H9 (cell line): ENCODE data around the gene C13orf42. TPM values are rescaled to one million over a fixed set of nuclear protein-coding genes. Genes with fewer than 3 reads are reported as not detected.
A peak's percentile ranks its signal among the peaks of the same experiment; 100 is the strongest.

Source experiments
- DNase-seq: peaks from one replicate; pipeline ENCODE4 v3.0.0-alpha.2; 2017
- H2AFZ ChIP-seq: one replicate; pipeline ENCODE4 v1.6.1; 2013; ENCODE audit warnings: mild to moderate bottlenecking, low read length, control low read depth, moderate library complexity
- H2AK5ac ChIP-seq: 2 replicates; pipeline ENCODE4 v1.6.1; 2013; ENCODE audit warnings: low read length, control low read depth, mixed read lengths; ENCODE audit not compliant: insufficient read length
- H2BK120ac ChIP-seq: one replicate; pipeline ENCODE4 v1.6.1; 2013; ENCODE audit warnings: low read depth, mild to moderate bottlenecking, low read length, control low read depth, inconsistent platforms; ENCODE audit not compliant: poor library complexity, severe bottlenecking
- H2BK12ac ChIP-seq: 2 replicates; pipeline ENCODE4 v1.6.1; 2013; ENCODE audit warnings: low read length, control low read depth, mixed read lengths, low read depth; ENCODE audit not compliant: insufficient read length
- H2BK15ac ChIP-seq: 2 replicates; pipeline ENCODE4 v1.6.1; 2013; ENCODE audit warnings: low read depth, low read length, control low read depth
- H2BK20ac ChIP-seq: one replicate; pipeline ENCODE4 v1.6.1; 2013; ENCODE audit warnings: low read depth, mild to moderate bottlenecking, low read length, control low read depth, inconsistent platforms; ENCODE audit not compliant: poor library complexity, severe bottlenecking
- H2BK5ac ChIP-seq: 2 replicates; pipeline ENCODE4 v1.6.1; 2013; ENCODE audit warnings: low read length, control low read depth, mixed read lengths; ENCODE audit not compliant: insufficient read length
- H3K14ac ChIP-seq: 2 replicates; pipeline ENCODE4 v1.6.1; 2013; ENCODE audit warnings: low read length, control low read depth; ENCODE audit not compliant: insufficient read depth
- H3K18ac ChIP-seq: 2 replicates; pipeline ENCODE4 v1.6.1; 2013; ENCODE audit warnings: low read depth, mild to moderate bottlenecking, mixed read lengths, low read length, control low read depth; ENCODE audit not compliant: insufficient read length
- H3K23ac ChIP-seq: 2 replicates; pipeline ENCODE4 v1.6.1; 2013; ENCODE audit warnings: low read length, control low read depth, mixed read lengths, low read depth; ENCODE audit not compliant: insufficient read length
- H3K23me2 ChIP-seq: 2 replicates; pipeline ENCODE4 v1.6.1; 2013; ENCODE audit warnings: low read depth, mild to moderate bottlenecking, mixed read lengths, low read length, control low read depth; ENCODE audit not compliant: insufficient read length, poor library complexity, severe bottlenecking
- H3K27ac ChIP-seq: 2 replicates; pipeline ENCODE4 v1.5.1; 2013; ENCODE audit warnings: low read length, control low read depth, mixed read lengths, low read depth; ENCODE audit not compliant: insufficient read length
- H3K27me3 ChIP-seq: 2 replicates; pipeline ENCODE4 v1.6.1; 2013; ENCODE audit warnings: low read length, control low read depth, inconsistent platforms; ENCODE audit not compliant: insufficient read depth
- H3K4ac ChIP-seq: 2 replicates; pipeline ENCODE4 v1.6.1; 2013; ENCODE audit warnings: low read depth, mild to moderate bottlenecking, control low read depth, inconsistent platforms, low read length, moderate library complexity
- H3K4me1 ChIP-seq: 2 replicates; pipeline ENCODE4 v1.6.1; 2013; ENCODE audit warnings: low read length, control low read depth, inconsistent platforms; ENCODE audit not compliant: insufficient read depth
- H3K4me2 ChIP-seq: 2 replicates; pipeline ENCODE4 v1.6.1; 2013; ENCODE audit warnings: low read length, control low read depth, mixed read lengths; ENCODE audit not compliant: insufficient read length, insufficient read depth
- H3K56ac ChIP-seq: 2 replicates; pipeline ENCODE4 v1.6.1; 2013; ENCODE audit warnings: low read depth, mild to moderate bottlenecking, mixed read lengths, low read length, control low read depth; ENCODE audit not compliant: insufficient read length
- H3K79me1 ChIP-seq: 2 replicates; pipeline ENCODE4 v1.6.1; 2013; ENCODE audit warnings: low read depth, mild to moderate bottlenecking, moderate library complexity, low read length, control low read depth, inconsistent platforms; ENCODE audit not compliant: insufficient read depth, poor library complexity, severe bottlenecking
- H3K79me2 ChIP-seq: 2 replicates; pipeline ENCODE4 v1.6.1; 2013; ENCODE audit warnings: low read length, control low read depth, inconsistent platforms; ENCODE audit not compliant: insufficient read depth
- H3K9ac ChIP-seq: 2 replicates; pipeline ENCODE4 v1.6.1; 2013; ENCODE audit warnings: low read length, control low read depth, mixed read lengths; ENCODE audit not compliant: insufficient read length; ENCODE audit errors: extremely low read depth
- H3K9me3 ChIP-seq: one replicate; pipeline ENCODE4 v1.6.1; 2013; ENCODE audit warnings: low read depth, low read length, inconsistent platforms; ENCODE audit not compliant: control insufficient read depth
- H3T11ph ChIP-seq: one replicate; pipeline ENCODE4 v1.6.1; 2013; ENCODE audit warnings: mild to moderate bottlenecking, low read length, control low read depth, inconsistent platforms
- H4K20me1 ChIP-seq: one replicate; pipeline ENCODE4 v1.6.1; 2013; ENCODE audit not compliant: control insufficient read depth, insufficient read length, insufficient read depth
- H4K5ac ChIP-seq: 2 replicates; pipeline ENCODE4 v1.6.1; 2013; ENCODE audit warnings: low read depth, mild to moderate bottlenecking, mixed read lengths, low read length, control low read depth; ENCODE audit not compliant: insufficient read length
- H4K8ac ChIP-seq: replicated peaks from 2 replicates; pipeline ENCODE4 v1.6.1; 2013; ENCODE audit warnings: low read length, control low read depth, mixed read lengths, low read depth; ENCODE audit not compliant: insufficient read length
- H4K91ac ChIP-seq: 2 replicates; pipeline ENCODE4 v1.6.1; 2013; ENCODE audit warnings: low read depth, mild to moderate bottlenecking, moderate library complexity, mixed read lengths, low read length, control low read depth; ENCODE audit not compliant: insufficient read length
- H3K27ac Mint-ChIP-seq, 3 experiments: 2 replicates in 2 of 3; 3 replicates in 1 of 3; pipeline ENCODE4 v1.8.0; 2020 to 2021; ENCODE audit warnings: mixed read lengths in 3 of 3, mild to moderate bottlenecking in 1 of 3, moderate library complexity in 1 of 3
- H3K27me3 Mint-ChIP-seq: 2 replicates; pipeline ENCODE4 v1.8.0; 2021; ENCODE audit warnings: low read depth, mild to moderate bottlenecking, moderate library complexity, mixed read lengths
- H3K36me3 Mint-ChIP-seq, 3 experiments: 2 replicates in 2 of 3; 3 replicates in 1 of 3; pipeline ENCODE4 v1.8.0; 2020 to 2021; ENCODE audit warnings: low read depth in 3 of 3, mixed read lengths in 3 of 3; ENCODE audit not compliant: insufficient read depth in 1 of 3
- H3K4me1 Mint-ChIP-seq, 2 experiments: 2 replicates each; pipeline ENCODE4 v1.8.0; 2020; ENCODE audit warnings: mixed read lengths in 2 of 2
- H3K4me3 Mint-ChIP-seq, 2 experiments: 2 replicates in 1 of 2; 3 replicates in 1 of 2; pipeline ENCODE4 v1.8.0; 2020 to 2021; ENCODE audit warnings: mild to moderate bottlenecking in 2 of 2, mixed read lengths in 2 of 2, moderate library complexity in 1 of 2
- H3K9me3 Mint-ChIP-seq, 2 experiments: 2 replicates in 1 of 2; 3 replicates in 1 of 2; pipeline ENCODE4 v1.8.0; 2020; ENCODE audit warnings: mild to moderate bottlenecking in 2 of 2, mixed read lengths in 2 of 2, moderate library complexity in 1 of 2
- CTCF ChIP-seq: fragments of 200-600 bp; sonication (generic); conservative IDR thresholded peaks from 3 replicates; pipeline ENCODE4 v1.8.0; 2021; ENCODE audit warnings: antibody characterized with exemption, mild to moderate bottlenecking
- WGBS: extraction: QIAGEN DNeasy Blood & Tissue Kit; methylation state at CpG from one replicate; pipeline ENCODE4 v1.1.7; 2013; ENCODE audit warnings: missing lambda C conversion rate, low lambda C conversion rate, mixed read lengths; ENCODE audit not compliant: insufficient read length; ENCODE audit errors: extremely low coverage; 5-methylcytosine and 5-hydroxymethylcytosine counted together
- total RNA-seq: library from RNA; stranded (reverse); gene quantifications from 2 replicates; pipeline ENCODE4 v1.2.1, GENCODE V29; 2021

Gene C13orf42
- total RNA-seq, 1 experiment from 2014 or later = 16.5 TPM

GRCh38 chr13:51058461-51059167 is 52.5 kb downstream of the C13orf42 start:
- Histone ChIP-seq H2BK5ac (no peak overlapping the region), H3K14ac (no peak overlapping the region), H2BK15ac (no peak overlapping the region), H4K5ac (no peak overlapping the region), H2AFZ (no peak overlapping the region), H4K20me1 (no peaks in the 10 kb centered on the region), H3K9me3 (no peaks in the 10 kb centered on the region), H2BK12ac (no peak overlapping the region), H3K79me1 (no peaks in the 10 kb centered on the region), H3K27ac (no peak overlapping the region), H3K4me2 (no peak overlapping the region), H3K4ac (no peak overlapping the region), H3K4me1 (peaks cover 7% of the 10 kb centered on the region), H4K91ac (no peak overlapping the region), H3K9ac (no peak overlapping the region), H4K8ac (no peak overlapping the region), H3T11ph (no peak overlapping the region), H3K23me2 (no peaks in the 10 kb centered on the region), H2BK20ac (no peak overlapping the region), H3K56ac (no peak overlapping the region), H3K23ac (no peak overlapping the region), H2AK5ac (no peak overlapping the region), H2BK120ac (no peak overlapping the region), H3K79me2 (no peaks in the 10 kb centered on the region), H3K27me3 (no peaks in the 10 kb centered on the region), H3K18ac (no peak overlapping the region)
- H3K9me3 Mint-ChIP-seq = no peaks in the 10 kb centered on the region
- DNase-seq = no peak
- peaks cover 1% of the 10 kb centered on the region; the same call in 1 of the 2 replicates for H3K27me3 Mint-ChIP-seq
- no peak overlapping the region; a peak in 1 of 5 replicates for H3K4me3 Mint-ChIP-seq
- H3K36me3 Mint-ChIP-seq = no peaks in the 10 kb centered on the region
- no peak for TF ChIP-seq CTCF
- no CpG with 5 or more reads among the region's 6 CpGs for WGBS
- H3K27ac Mint-ChIP-seq = peak overlapping the region in 2 of 3 experiments; percentile 29 to 91; a peak in 1 of 7 replicates
- H3K4me1 Mint-ChIP-seq = peaks cover 12 to 14% of the 10 kb centered on the region in 2 experiments
